GM20000 (cell line): Measurements from ENCODE around the gene ZBED6.
"Not testable (repeated sequence)": the region's sequence is repeated elsewhere in the genome, so short reads cannot be mapped to it uniquely, and the experiment has no call there.

Experiments
- DNase-seq: peaks from one replicate; pipeline ENCODE4 v3.0.0; 2012; ENCODE audit warnings: low spot score
- CTCF ChIP-seq: IDR thresholded peaks from 2 replicates; pipeline ENCODE4 v1.5.1; 2012; ENCODE audit warnings: mild to moderate bottlenecking, control low read depth; ENCODE audit errors: extremely low read depth, missing control alignments

ZBED6 gene, protein sequence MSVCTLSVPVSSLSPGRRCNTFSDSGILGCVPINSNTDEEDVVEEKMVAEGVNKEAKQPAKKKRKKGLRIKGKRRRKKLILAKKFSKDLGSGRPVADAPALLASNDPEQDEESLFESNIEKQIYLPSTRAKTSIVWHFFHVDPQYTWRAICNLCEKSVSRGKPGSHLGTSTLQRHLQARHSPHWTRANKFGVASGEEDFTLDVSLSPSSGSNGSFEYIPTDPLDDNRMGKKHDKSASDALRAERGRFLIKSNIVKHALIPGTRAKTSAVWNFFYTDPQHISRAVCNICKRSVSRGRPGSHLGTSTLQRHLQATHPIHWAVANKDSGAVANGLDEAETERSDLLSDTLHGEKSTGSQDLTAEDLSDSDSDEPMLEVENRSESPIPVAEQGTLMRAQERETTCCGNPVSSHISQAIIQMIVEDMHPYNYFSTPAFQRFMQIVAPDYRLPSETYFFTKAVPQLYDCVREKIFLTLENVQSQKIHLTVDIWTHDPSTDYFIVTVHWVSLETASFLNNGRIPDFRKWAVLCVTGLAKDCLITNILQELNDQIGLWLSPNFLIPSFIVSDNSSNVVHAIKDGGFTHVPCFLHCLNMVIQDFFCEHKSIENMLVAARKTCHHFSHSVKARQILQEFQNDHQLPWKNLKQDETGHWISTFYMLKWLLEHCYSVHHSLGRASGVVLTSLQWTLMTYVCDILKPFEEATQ (N-terminal part only)

DNA sequence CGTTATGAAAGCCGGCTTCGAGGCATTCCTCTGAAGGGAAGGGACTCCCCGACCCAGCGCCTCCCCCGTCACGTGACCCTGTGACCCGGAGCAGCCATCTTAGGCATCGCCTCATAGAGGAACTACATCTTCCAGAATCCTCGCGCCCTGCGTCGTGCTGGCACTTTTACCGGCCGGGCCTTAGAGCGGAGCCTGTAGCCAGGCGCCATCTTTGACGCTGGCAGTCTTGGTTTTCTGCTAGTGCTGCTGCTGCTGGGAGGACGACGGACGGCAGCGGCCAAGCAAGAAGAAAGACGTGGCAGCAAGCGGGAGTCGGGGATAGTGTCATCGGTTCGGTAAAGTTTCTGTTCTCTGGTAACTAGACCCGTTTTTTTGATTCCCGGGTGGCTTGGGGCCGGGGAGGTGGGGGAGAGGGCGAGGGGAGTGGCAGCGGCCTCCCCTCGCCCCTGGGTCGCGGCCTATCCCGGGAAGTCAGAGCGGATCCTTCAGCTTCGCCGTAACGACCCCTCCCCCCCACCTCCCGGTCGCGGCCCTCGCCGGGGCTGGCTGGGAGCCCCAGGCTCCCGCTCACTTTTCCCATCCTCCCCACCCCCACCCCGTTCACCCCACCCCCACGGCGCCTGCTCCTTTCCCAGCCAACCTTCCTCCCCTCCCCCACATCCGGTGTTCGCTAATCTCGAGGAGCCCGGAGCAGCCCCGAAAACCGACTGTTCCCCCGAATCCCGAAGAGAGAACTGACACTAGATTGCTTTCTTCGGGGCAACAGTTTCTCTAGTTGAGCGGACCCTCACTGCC is at the start of gene ZBED6, which contains the start of gene ZC3H11A:
Gene ZBED6 (plus strand): TSS at position 183 of the 795 bp plus-strand sequence. CDS start 1,900 bp downstream, outside the sequence.
Gene ZC3H11A (plus strand): TSS at position 183 of the 795 bp plus-strand sequence. CDS start 21,448 bp downstream, outside the sequence.
- TF ChIP-seq CTCF, result no peak
- peak; percentile 93 for DNase-seq

DNA sequence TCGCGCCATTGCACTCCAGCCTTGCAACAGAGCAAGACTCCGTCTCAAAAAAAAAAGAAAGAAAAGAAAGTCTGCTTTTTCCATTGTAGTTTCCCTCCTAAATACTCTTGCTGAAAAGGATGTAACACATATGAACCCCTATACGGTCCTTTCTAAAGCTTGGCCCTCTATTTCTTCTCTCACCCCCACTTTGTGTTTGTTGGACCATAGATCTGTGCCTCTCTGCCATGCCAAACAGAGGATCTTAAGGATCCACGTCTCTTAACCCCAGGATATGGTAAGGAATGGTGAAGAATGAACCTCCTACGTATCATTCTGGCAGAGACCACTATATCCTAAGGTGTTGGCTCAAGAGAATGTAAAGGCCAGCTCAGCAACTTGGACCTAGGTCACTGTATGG is 49.1 kb upstream of the ZBED6 start:
- no peak for TF ChIP-seq CTCF
- DNase-seq, result no peak

DNA sequence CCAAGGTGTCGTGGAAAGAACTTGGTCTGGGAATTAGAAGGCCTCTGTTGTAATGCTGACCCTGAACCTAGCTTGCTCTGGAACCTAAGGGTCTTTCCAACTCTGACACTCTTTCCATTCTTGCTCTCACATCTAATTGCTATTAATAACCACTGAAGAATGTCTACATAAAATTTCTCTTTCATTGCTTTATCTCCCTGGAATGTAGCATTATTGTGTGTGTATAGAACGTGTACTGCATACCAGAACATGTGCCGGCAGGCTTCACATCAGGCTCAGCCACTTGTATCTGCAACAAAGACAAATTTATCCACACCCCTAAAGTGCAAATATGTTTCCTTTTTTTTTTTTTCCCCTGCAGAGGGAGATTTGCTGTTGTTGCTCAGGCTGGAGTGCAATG is 44.4 kb upstream of the ZBED6 start:
- DNase-seq, result no peak
- TF ChIP-seq CTCF, result no peak

GRCh38 chr1:203751618-203752361 is 43.6 kb upstream of the ZBED6 start:
- DNase-seq, result not testable (repeated sequence)

GRCh38 chr1:203754455-203754864 is 41.0 kb upstream of the ZBED6 start:
- peak; percentile 36 for DNase-seq
- no peak for TF ChIP-seq CTCF

DNA sequence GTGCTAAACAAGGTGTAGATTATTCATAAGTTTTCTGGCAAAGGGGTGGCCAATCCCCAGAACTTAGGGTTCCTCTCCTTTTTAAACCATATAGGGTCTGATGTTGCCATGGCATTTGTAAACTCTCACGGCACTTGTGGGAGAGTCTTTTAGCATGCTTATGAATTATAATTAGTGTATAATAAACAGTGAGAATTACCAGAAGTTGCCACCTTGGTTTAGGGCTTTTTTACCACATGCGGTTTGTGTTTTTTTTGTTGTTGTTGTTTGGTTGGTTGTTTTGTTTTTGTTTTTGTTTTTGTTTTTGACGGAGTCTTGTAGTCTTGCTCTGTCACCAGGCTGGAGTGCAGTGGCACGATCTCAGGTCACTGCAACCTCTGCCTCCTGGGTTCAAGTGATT is 39.4 kb upstream of the ZBED6 start:
- DNase-seq, result no peak
- no peak for TF ChIP-seq CTCF

DNA sequence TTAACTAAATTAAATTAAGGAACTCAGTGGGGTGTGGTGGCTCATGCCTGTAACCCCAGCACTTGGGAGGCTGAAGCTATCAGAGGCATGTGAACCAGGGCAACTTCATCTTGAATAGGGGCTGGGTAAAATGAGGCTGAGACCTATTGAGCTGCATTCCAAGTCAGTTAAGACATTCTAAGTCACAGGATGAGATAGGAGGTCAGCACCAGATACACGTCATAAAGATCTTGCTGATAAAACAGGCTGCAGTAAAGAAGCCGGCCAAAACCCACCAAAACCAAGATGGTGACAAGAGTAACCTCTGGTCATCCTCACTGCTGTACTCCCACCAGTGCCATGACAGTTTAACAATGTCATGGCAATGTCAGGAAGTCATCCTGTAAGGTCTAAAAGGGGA is 36.7 kb upstream of the ZBED6 start:
- DNase-seq, result not testable (repeated sequence)
